ENCODE results near the gene MAP3K2.
"Not testable (repeated sequence)": the region's sequence is repeated elsewhere in the genome, so short reads cannot be mapped to it uniquely, and the experiment has no call there.

Gene MAP3K2

DNA sequence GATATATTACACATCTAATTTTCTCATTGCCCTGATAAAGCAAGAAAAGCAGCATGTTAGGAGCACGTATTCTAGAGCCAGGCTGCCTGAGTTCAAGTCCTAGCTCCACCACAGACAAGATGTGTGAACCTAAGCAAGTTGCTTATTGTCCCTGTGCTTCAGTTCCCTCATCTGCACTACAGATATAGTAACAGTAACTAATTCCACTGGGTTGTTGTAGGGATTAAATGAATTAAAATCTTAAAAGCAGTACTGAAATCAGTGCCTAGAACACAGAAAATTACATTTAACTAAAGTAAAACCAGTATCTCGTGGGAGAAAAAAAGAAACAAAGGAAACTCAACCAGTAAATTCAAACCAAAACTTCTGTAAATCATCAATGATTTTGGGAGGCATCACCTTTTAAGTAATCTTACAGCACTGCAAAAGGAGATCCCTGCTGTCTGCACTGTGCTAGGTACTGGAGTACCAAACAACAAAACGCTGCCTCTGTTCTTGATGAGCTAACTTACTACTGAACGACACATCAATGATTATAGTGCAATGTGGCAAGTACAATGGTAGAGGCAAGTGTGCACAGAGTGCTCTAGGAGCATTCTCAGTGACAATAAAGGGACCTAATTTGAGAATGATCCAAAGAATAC, 7.9 kb downstream of the MAP3K2 start:
- DNase-seq = no peak

DNA sequence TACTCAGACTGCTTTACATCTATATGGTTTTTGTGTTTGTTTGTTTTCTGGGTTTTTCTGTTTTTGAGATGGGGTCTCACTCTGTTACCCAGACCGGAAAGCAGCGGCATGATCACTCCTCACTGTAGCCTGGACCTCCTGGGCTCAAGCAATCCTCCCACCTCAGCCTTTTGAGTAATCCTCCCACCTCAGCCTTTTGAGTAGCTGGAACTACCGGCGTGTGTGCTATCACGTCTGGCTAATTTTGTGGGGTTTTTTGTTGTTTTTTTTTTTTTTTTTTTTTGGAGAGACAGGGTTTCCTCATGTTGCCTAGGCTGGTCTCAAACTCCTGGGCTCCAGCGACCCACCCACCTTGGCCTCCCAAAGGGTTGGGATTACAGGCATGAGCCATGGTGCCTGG, 9.1 kb downstream of the MAP3K2 start:
- DNase-seq = no peak

GRCh38 chr2:127377262-127377661, 10.5 kb downstream of the MAP3K2 start:
- DNase-seq = peak; percentile 71

DNA sequence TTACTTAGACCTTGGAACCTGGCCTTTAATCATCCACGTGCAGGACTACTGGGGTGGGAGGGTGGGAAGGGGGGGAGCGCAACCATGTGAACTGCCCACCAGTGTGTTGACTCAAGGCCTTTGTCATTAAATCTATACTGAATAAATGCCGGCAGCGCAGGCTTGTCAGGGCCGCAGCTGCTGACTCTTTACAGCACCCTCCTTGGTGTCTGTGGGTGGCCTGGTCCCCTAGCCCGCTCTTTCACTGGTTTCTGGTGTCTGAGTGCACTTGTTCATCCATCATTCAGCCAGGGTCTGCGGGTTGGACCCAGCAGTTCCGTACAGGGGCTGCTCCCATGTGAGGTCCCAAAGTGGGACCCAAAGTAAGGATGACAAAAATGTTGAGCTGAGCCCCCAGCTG, 11.5 kb downstream of the MAP3K2 start:
- DNase-seq = no peak

DNA sequence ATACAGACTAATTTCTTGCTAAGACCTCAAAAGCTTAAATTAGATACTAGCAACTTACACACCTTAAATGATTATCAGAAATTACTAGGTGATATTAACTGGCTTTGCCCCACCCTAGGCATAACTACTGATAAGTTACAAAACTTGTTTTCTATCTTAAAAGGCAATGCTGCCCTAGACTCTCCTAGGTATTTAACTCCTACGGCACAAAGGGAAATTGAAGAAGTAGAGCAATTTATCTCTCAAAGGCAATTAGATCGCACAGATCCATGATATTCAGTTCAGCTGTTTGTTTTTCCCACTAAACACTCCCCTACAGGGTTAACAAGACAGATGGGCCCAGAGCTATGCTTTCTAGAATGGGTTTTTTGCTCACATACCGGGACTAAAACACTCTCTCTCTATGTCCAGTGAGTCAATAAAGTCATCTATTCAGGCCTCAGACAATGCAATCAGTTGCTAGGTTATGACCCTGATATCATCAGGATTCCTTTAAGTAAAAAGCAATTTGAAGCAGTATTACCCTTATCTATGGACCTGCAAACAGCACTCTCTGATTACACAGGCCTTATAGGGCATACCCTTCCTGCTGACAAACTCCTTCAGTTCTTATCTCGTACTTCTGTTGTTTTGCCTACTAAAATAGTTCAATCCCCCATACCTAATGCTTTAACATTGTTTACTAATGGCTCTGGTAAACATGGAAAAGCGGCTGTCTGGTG, 14.3 kb downstream of the MAP3K2 start:
- no peak for DNase-seq

DNA sequence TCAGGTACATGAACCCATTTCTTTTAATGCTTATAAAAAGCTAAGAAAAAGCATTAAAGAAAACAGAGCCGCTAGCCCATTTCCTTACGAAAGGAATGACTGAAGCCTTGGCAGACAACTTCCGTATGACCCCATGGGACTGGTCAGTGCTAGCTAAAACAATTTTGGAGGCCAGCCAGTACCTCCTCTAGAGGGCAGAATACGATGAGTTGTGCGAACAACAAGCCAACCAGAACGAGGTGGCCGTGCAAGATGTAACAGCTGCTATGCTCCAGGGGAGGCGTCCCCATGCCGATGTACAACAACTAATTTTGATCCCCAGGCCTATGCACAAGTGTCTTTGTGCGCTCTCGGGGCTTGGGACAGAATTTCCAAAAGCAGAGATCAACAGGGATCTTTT, 16.7 kb downstream of the MAP3K2 start:
- no peak for DNase-seq

DNA sequence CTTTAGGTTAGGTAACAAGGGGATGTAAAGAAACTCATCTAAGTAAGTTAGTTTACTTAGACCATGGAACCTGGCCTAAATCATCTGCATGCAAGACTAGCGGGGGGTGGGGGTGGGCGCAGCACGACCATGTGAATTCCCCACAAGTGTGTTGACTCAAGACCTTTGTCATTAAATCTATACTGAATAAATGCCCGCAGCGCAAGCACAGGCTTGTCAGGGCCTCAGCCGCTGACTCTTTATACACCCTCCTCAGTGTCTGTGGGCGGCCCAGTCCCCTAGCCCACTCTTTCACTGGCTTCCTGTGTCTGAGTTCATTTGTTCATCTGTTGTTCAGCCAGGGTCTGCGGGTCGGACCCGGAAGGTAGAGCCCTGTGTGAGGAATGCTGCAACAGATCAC, 17.8 kb downstream of the MAP3K2 start:
- no peak for DNase-seq

DNA sequence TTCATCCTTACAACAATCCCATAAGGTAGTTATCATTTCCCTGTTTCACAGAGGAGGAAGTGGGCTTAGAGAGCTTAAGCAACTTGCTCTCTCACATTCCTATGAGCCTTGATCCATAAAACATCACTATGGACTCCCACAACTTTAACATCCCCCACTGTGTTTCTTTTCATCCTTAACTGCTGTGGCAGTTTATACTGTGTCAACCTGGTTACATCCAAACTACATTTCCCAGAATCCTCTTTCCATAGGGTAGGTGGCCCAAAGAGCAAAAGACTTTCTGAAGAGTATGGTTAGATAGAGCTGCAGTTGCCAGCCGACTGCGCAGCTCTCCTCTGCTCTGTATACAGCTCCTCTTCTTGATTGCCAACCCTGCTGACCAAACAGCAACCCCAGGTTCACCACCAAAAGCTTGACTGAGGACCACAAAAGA, 22.5 kb downstream of the MAP3K2 start:
- peak; percentile 40 for DNase-seq

- DNase-seq = peak; percentile 31
Measured at GRCh38 chr2:127362971-127363370, 24.8 kb downstream of the MAP3K2 start.

DNA sequence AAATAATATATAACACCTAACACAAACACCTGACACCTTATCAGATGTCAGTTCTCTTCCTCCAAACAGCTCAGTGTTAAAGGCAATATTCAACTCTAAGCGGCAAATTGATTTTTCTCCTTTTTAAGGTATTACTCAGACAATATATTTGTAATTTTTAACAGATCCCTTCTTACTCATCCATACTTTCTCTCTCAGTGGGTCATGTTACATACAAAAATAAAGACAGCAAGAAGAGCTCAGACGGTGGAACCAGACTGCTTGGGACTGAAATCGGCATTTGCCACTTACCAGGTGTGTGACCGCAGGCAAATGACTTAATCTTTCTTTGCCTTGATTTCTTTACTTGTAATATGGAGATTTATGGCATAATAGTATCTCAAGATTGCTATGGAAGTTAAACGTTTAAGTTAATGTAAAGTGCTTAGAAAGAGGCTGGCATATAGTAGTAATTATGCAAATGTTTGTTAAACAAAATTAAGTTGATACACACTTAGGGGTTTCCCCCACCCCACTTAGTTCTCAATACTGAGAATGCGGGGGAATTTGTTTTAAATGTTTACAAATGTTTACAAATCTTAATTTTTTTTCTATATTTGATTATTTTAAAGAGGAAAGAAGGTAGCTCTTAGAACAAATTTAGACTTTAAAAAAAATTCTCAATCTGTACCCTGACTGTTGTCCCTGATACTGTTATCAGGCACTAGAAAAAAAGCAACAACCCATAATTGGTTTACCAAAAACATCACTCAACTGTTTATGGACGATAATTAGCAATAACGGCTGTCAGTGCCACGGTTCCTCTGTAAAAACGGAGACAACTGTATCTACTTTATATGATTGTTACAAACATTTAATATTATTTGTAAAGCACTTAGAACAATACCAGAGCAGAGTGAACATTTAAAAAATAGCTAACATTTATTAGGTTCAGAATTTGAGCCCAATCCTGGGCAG, 25.6 kb downstream of the MAP3K2 start:
- peak; percentile 43 for DNase-seq

- DNase-seq = no peak
Measured at GRCh38 chr2:127360242-127360641, 27.5 kb downstream of the MAP3K2 start.

- no peak for DNase-seq
Measured at GRCh38 chr2:127359520-127359919, 28.3 kb downstream of the MAP3K2 start.

GRCh38 chr2:127358971-127359370, 28.8 kb downstream of the MAP3K2 start:
- no peak for DNase-seq

DNA sequence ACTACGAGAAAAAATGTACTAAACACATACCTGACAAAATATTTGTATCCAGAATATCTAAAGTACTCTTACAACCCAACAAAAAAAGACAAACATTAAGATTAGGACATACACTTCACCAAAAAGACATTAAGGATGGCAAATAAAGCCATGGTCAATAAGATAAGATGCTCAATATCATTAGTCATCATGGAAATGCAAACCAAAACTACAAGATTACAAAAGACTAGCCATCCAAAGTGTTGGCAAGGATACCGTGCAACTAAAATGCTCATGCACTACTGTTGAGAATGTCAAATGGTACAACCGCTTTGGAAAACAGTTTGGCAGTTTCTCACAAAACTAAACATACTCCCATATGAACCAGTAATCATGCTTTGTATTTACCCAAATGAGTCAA, 29.7 kb downstream of the MAP3K2 start:
- DNase-seq = no peak

- DNase-seq = no peak
Measured at GRCh38 chr2:127357591-127357990, 30.2 kb downstream of the MAP3K2 start.

GRCh38 chr2:127356531-127356930, 31.2 kb downstream of the MAP3K2 start:
- DNase-seq = peak; percentile 31

GRCh38 chr2:127355407-127356008, 32.3 kb downstream of the MAP3K2 start:
- peak; percentile 8 for DNase-seq

- not testable (repeated sequence) for DNase-seq
Measured at GRCh38 chr2:127353873-127354676, 33.7 kb downstream of the MAP3K2 start.

- DNase-seq = not testable (repeated sequence)
Measured at GRCh38 chr2:127353223-127353622, 34.6 kb downstream of the MAP3K2 start.

GRCh38 chr2:127351603-127352002, 36.2 kb downstream of the MAP3K2 start:
- no peak for DNase-seq

DNA sequence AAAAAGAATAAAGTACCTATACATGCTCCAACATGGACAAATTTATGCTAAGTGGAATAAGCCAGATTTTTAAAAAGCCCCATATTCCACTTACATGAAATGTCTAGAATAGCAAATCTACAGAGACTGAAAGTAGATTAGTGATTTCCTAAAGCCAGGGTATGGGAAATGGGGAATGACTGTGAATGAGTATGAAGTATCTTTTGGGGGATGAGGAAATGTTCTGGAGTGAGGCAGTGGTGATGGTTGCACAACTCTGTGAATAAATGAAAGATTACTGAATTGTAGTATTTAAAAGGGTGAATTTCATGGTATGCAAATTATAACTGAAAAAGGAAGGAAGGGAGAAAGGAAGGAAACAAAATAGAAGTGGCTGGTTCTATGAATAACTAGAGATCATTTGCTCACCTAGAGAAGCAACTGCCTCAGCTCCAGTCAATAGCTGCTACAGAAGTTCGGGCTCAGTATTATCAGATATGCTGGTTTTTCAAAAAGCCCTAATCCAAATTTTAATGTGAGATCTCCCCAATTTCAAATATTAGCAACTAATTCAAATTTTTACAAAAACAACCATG, 39.3 kb downstream of the MAP3K2 start:
- no peak for DNase-seq
